HG03064 (cell line): ENCODE data around the gene SUSD5.

Experiments
- ATAC-seq: cut with Tn5 transposase; IDR thresholded peaks from one replicate; pipeline ENCODE4 v1.9.1; 2021; ENCODE audit warnings: low read depth; ENCODE audit not compliant: unreplicated experiment

Gene SUSD5

GRCh38 chr3:33218446-33219174 lies at the start of gene SUSD5:
TSS of gene SUSD5 (minus strand) at chr3:33218810. CDS start at chr3:33218797, 13 bp downstream.
- no peak for ATAC-seq

- ATAC-seq = no peak
These were observed 41.5 kb upstream of the SUSD5 start for GRCh38 chr3:33260104-33260503.

- no peak for ATAC-seq
These were observed 37.6 kb upstream of the SUSD5 start for GRCh38 chr3:33256249-33256648.

- no peak for ATAC-seq
These were observed 32.1 kb upstream of the SUSD5 start for GRCh38 chr3:33250712-33251111.

- no peak for ATAC-seq
These were observed 28.2 kb upstream of the SUSD5 start for GRCh38 chr3:33246786-33247185.

GRCh38 chr3:33240261-33240660 lies 21.7 kb upstream of the SUSD5 start:
- no peak for ATAC-seq

- ATAC-seq = no peak
These were observed 20.3 kb upstream of the SUSD5 start for GRCh38 chr3:33238923-33239322.

GRCh38 chr3:33237439-33237838 lies 18.8 kb upstream of the SUSD5 start:
- no peak for ATAC-seq

- ATAC-seq = no peak
These were observed 17.4 kb upstream of the SUSD5 start for GRCh38 chr3:33236005-33236404.

- no peak for ATAC-seq
These were observed 15.3 kb upstream of the SUSD5 start for GRCh38 chr3:33233884-33234283.

GRCh38 chr3:33231756-33232465 lies 13.3 kb upstream of the SUSD5 start:
- ATAC-seq = no peak

- no peak for ATAC-seq
These were observed 11.3 kb upstream of the SUSD5 start for GRCh38 chr3:33229947-33230346.

GRCh38 chr3:33229066-33229465 lies 10.5 kb upstream of the SUSD5 start:
- no peak for ATAC-seq

GRCh38 chr3:33221241-33221640 lies 2.6 kb upstream of the SUSD5 start:
- ATAC-seq = no peak

GRCh38 chr3:33219175-33219487 lies 521 bp upstream of the SUSD5 start:
- ATAC-seq = no peak

- no peak for ATAC-seq
These were observed 654 bp downstream of the SUSD5 start for GRCh38 chr3:33217866-33218445.

GRCh38 chr3:33215739-33216138 lies 2.9 kb downstream of the SUSD5 start:
- no peak for ATAC-seq

- no peak for ATAC-seq
These were observed 6.2 kb downstream of the SUSD5 start for GRCh38 chr3:33212406-33212805.

GRCh38 chr3:33211444-33211843 lies 7.2 kb downstream of the SUSD5 start:
- no peak for ATAC-seq

- ATAC-seq = no peak
These were observed 9.3 kb downstream of the SUSD5 start for GRCh38 chr3:33209357-33209756.

GRCh38 chr3:33202711-33203457 lies 15.7 kb downstream of the SUSD5 start:
- ATAC-seq = no peak
